Fibroblast of the aortic adventitia (primary cell): ENCODE measurements around the gene OR4N2. TPM values are rescaled to one million over a fixed set of nuclear protein-coding genes. Genes with fewer than 3 reads are reported as not detected.

Experiments
- DNase-seq: peaks from one replicate; pipeline ENCODE4 v3.0.0-alpha.2; 2010; ENCODE audit warnings: low read depth
- H3K4me3 ChIP-seq: 2 replicates; pipeline ENCODE4 v1.5.1; 2011; ENCODE audit warnings: low read depth, mild to moderate bottlenecking, control low read depth, low read length, moderate library complexity
- CTCF ChIP-seq: IDR thresholded peaks from 2 replicates; pipeline ENCODE4 v1.5.1; 2011; ENCODE audit warnings: mild to moderate bottlenecking, low read length, control low read depth, inconsistent platforms; ENCODE audit not compliant: insufficient read depth
- total RNA-seq: library from RNA; depleted of rRNA; stranded (reverse); fragments of >200 nt; gene quantifications from 2 replicates; pipeline ENCODE4 v1.2.3, GENCODE V29; 2012; ENCODE audit warnings: low replicate concordance

The OR4N2 gene
- total RNA-seq, 1 donor, result not detected

DNA sequence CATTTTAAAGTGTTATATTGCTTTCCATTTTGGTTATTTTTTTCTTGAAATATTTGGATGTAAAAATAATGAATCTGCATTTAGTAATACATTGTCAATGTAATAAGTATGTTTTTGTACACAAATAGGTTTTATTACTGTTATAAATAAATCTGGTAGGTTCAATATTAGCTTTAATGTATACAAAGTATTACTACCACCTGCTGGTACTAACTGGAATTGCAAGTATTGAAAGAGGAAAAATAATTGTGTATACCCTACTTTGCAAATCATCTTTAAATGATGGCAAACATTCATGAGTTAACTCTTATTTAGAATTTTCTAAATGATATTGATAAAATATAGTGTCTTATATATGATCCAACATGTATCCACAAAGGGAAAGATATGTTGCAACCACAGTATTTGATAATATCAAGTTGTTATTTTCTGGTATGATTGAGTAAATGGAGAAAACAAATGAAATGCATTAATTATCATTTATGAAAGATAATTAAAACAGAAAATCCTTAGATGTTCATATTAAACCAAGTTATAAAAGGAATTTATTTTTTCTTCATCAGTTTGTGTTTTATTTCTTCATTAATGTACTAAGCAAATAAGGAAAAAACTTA, 74.6 kb downstream of the OR4N2 start:
- no peak overlapping the region for H3K4me3 ChIP-seq
- TF ChIP-seq CTCF, result peak; percentile 15
- DNase-seq, result peak; percentile 0

Other genes starting within 250 kb of the OR4N2 start
- gene OR11H2, start 89.9 kb upstream of the OR4N2 start, total RNA-seq, result not detected in 2 replicates
- not detected in 2 replicates for gene OR4Q3, start 60.2 kb upstream of the OR4N2 start, total RNA-seq
- not detected in 2 replicates for gene OR4M1, start 30.3 kb upstream of the OR4N2 start, total RNA-seq
- gene OR4K2, start 71.4 kb downstream of the OR4N2 start, total RNA-seq, result not detected in 2 replicates
- gene OR4K5, start 116.8 kb downstream of the OR4N2 start, total RNA-seq, result not detected in 2 replicates
- gene OR4K1, start 127.1 kb downstream of the OR4N2 start, total RNA-seq, result not detected in 2 replicates
- not detected in 2 replicates for gene OR4K15, start 171.8 kb downstream of the OR4N2 start, total RNA-seq
- not detected in 2 replicates for gene OR4Q2, start 198.4 kb downstream of the OR4N2 start, total RNA-seq
- not detected in 2 replicates for gene OR4K14, start 215.5 kb downstream of the OR4N2 start, total RNA-seq
- not detected in 2 replicates for gene OR4K13, start 232.3 kb downstream of the OR4N2 start, total RNA-seq